Measurements from ENCODE around the gene LCE5A. TPM values are rescaled to one million over a fixed set of nuclear protein-coding genes. Genes with fewer than 3 reads are reported as not detected.

Gene LCE5A
- total and polyA plus RNA-seq, 10 of the 15 experiments (the other 5 are each of a cell fraction or from before 2014, with no cell fraction given), result not detected

GRCh38 chr1:152481869-152482664 lies 28.5 kb upstream of the LCE5A start:
- Histone ChIP-seq H3K9me3 (replicated peaks; ENCODE audit: control insufficient read depth, insufficient read depth, low read length) (peaks cover 2% of the 10 kb centered on the region; the same call in 1 of the 3 replicates), H3K4me1 (ENCODE audit: control insufficient read depth, insufficient read depth, low read length) (no peaks in the 10 kb centered on the region), H3K36me3 (ENCODE audit: control insufficient read depth in 2 of 2, insufficient read depth in 2 of 2, low read length in 1 of 2) (no peaks in the 10 kb centered on the region), H3K27me3 (replicated peaks in 1 of 2; ENCODE audit: control insufficient read depth in 2 of 2, insufficient read depth in 2 of 2, low read length in 1 of 2) (no peaks in the 10 kb centered on the region), H3K27ac (ENCODE audit: control insufficient read depth, insufficient read depth) (no peak overlapping the region), H3K4me3 (no peak overlapping the region), H2AFZ (ENCODE audit: control insufficient read depth, low read depth, low read length) (no peak overlapping the region), H3K79me2 (ENCODE audit: control insufficient read depth, insufficient read depth, low read length) (no peaks in the 10 kb centered on the region), H3K4me2 (ENCODE audit: control insufficient read depth, insufficient read depth) (no peak overlapping the region), H3K9ac (ENCODE audit: control insufficient read depth, insufficient read depth, low read length) (no peak overlapping the region), H4K20me1 (ENCODE audit: control insufficient read depth, insufficient read depth) (no peaks in the 10 kb centered on the region)
- BruUV-seq (replicated peaks), result no TSS peak
- CTCF ChIA-PET, result interaction anchor here (1.1 to 3.8 kb wide), 4 partner anchors 12 to 23 kb away, joined by 3 to 22 read pairs (median 5); no protein-coding TSS in a partner anchor
- ATAC-seq, result no peak
- SMC1A ChIA-PET (ENCODE audit: uncharacterized antibody, unreplicated experiment), result interaction anchor here (0.6 kb wide), 1 partner anchor 34 kb away, joined by 3 read pairs; no protein-coding TSS in a partner anchor
- intact Hi-C loops (cut with micrococcal nuclease; ENCODE audit: unreplicated experiment) (loop anchor here (10.0 kb wide), 1 partner anchor 743 kb away; no protein-coding TSS in a partner anchor), in situ Hi-C loops (cut with MboI) (no loop called here)
- 31% methylated on average over 8 of the region's 8 CpGs for WGBS (ENCODE audit: insufficient coverage, insufficient replicate concordance, low lambda C conversion rate, missing lambda C conversion rate)
- POLR2A ChIA-PET, result no interaction called here
- no peak for FAIRE-seq
- no peak for DNase-seq (ENCODE audit: low read depth, low spot score)
- RAD21 ChIA-PET (ENCODE audit: unreplicated experiment), result interaction anchor here (1.7 kb wide), 1 partner anchor 24 kb away, joined by 5 read pairs; no protein-coding TSS in a partner anchor
- TF ChIP-seq, protein P1, sequence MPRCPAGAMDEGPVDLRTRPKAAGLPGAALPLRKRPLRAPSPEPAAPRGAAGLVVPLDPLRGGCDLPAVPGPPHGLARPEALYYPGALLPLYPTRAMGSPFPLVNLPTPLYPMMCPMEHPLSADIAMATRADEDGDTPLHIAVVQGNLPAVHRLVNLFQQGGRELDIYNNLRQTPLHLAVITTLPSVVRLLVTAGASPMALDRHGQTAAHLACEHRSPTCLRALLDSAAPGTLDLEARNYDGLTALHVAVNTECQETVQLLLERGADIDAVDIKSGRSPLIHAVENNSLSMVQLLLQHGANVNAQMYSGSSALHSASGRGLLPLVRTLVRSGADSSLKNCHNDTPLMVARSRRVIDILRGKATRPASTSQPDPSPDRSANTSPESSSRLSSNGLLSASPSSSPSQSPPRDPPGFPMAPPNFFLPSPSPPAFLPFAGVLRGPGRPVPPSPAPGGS (IDR thresholded peaks at IDR 0.05; ENCODE audit: borderline replicate concordance, insufficient read depth, low read depth, low read length, poor library complexity, severe bottlenecking), result no peak
- TF ChIP-seq RFX5 (IDR thresholded peaks at IDR 0.05; ENCODE audit: low read depth, low read length), result no peak
- TF ChIP-seq ESRRA (IDR thresholded peaks at IDR 0.05; ENCODE audit: low read length), result no peak
- no peak for TF ChIP-seq TCF3 (IDR thresholded peaks at IDR 0.05; ENCODE audit: borderline replicate concordance, insufficient read depth, low read depth, low read length)
- no peak for TF ChIP-seq ZZZ3 (IDR thresholded peaks at IDR 0.05; ENCODE audit: control insufficient read depth, insufficient read length, low read depth)
- no peak for TF ChIP-seq TAF1 (IDR thresholded peaks at IDR 0.05; ENCODE audit: borderline replicate concordance, low read depth, low read length)
- TF ChIP-seq, protein P2, sequence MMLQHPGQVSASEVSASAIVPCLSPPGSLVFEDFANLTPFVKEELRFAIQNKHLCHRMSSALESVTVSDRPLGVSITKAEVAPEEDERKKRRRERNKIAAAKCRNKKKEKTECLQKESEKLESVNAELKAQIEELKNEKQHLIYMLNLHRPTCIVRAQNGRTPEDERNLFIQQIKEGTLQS (IDR thresholded peaks at IDR 0.05; ENCODE audit: borderline replicate concordance, extremely low read depth, low read depth, low read length), result no peak
- TF ChIP-seq BCL11A (IDR thresholded peaks at IDR 0.05; ENCODE audit: low read depth, low read length), result no peak
- TF ChIP-seq NKRF (conservative IDR thresholded peaks at IDR 0.05), result no peak
- no peak for TF ChIP-seq SUPT20H (IDR thresholded peaks at IDR 0.05; ENCODE audit: borderline replicate concordance, control insufficient read depth, low read depth, low read length)
- TF ChIP-seq ZBTB4 (CRISPR knock-in tag; IDR thresholded peaks at IDR 0.05), result no peak
- TF ChIP-seq USF1 (IDR thresholded peaks at IDR 0.05; ENCODE audit: borderline replicate concordance, extremely low read length, insufficient read depth, low read depth, low read length), result no peak
- TF ChIP-seq CBFB (IDR thresholded peaks at IDR 0.05; ENCODE audit: low read depth), result no peak
- no peak for TF ChIP-seq SMAD1 (IDR thresholded peaks at IDR 0.05; ENCODE audit: low read depth, partially characterized antibody)

Measured in GM12878 (cell line).